ENCODE data around the gene YBX2.

GRCh38 chr17:7266784-7267183 is 27.7 kb downstream of the YBX2 start:
- TF ChIP-seq CTCF (tag by site-specific recombination; IDR thresholded peaks at IDR 0.05) (no peak), ZNF280D (tag by site-specific recombination; IDR thresholded peaks at IDR 0.05) (no peak)

Data from HEK293 (cell line).